Measurements from ENCODE around the gene GOLGA6L10.
"Not testable (repeated sequence)": the region's sequence is repeated elsewhere in the genome, so short reads cannot be mapped to it uniquely, and the experiment has no call there.

GOLGA6L10 gene

DNA sequence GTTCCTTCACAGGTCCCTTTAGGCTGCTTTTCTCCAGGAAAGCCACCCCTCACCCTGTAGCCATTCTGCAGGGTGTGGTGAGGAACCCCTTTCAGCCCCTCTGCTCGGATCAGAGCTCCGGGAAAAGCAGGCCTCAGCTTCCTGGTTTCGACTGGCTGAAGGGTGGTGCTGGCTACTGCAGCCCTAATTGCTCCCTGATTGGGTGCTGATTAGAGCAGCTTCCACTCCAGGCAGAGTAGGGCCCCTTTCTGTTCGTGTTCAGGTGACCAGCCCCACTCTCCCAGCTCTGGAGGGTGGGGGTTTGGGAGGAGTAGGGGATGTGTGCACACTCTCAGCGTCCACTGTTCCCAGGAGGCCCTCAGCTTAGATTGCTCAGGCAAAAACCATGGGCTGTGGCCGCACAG, 49.8 kb downstream of the GOLGA6L10 start:
- DNase-seq (ENCODE audit: low spot score) = not testable (repeated sequence)

DNA sequence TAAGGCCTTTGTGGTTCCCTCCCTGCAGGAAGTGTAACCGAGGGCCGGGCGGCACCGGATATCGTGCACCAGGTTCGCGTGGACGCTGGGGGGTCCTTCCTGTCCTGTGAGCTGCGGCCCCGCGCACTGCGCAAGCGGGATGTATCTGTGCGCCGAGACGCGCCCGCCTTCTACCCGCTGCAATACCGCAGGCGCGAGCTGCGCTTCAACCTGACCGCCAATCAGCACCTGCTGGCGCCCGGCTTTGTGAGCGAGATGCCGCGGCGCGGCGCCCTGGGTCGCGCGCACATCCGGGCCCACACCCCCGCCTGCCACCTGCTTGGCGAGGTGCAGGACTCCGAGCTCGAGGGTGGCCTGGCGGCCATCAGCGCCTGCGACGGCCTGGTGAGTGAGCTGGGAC, 50.8 kb downstream of the GOLGA6L10 start:
- DNase-seq (ENCODE audit: low spot score) = no peak

DNA sequence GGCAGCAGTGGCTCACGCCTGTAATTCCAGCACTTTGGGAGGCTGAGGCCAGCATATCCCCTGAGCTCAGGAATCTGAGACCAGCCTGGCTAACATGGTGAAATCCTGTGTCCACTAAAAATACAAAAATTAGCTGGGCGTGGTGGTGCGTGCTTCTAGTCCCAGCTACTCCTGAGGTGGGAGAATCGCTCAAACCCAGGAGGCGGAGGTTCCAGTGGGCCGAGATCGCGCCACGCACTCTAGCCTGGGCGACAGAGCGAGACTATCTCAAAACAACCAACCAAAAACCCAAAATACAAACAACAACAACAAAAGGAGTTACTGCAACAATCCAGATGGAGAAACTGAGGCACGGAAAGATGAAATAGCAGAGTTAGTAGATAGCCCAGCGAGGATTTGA, 51.2 kb downstream of the GOLGA6L10 start:
- DNase-seq (ENCODE audit: low spot score) = no peak

DNA sequence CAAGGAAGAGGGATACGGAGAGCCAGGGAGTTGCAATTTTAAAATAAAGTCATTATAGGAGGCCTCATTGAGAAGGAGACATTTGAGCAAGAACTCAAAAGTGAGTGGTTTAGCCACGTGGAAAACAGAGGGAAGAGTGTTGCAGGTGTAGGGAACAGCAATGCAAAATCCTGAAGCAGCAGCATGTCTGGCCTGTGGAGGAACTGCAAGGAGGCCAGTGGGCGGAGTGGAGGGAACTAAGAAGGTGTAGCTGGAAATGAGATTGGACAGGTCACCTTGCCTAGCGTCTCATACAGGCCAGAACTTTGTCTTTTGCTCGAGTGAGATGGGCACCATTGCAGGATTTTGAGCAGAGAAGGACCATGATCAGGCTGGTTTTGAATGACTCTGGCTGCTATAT, 51.7 kb downstream of the GOLGA6L10 start:
- no peak for DNase-seq (ENCODE audit: low spot score)

DNA sequence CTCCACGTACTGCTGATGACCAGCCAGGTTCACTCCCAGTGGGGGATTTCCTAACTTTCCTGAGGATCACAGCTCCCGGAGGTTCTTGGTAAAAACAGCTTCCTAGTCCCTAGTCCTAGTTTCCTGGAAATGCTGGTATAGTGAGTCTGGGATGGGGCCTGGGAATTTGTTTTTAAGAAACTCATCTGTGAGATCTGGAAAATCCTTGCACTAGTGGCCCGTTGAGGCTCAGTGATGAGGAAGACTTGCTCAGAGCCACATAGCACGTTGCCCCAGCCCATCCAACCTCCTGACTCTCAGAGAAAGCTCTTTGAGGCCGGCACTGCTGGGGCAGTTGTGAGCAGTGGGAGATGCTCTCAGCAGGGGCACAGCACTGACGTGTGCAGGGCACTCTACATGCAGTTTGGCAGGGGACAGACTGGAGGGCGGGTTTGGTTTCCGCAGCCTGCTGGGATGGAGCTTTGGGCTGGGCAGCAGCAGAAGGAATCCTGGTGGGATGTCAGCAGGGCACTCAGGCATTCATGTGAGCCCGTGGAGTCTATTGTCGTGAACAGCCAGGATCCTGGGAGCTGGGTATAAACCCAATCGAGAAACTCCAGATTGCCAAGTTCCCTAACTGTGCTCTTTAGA, 55.1 kb downstream of the GOLGA6L10 start:
- DNase-seq (ENCODE audit: low spot score) = no peak

DNA sequence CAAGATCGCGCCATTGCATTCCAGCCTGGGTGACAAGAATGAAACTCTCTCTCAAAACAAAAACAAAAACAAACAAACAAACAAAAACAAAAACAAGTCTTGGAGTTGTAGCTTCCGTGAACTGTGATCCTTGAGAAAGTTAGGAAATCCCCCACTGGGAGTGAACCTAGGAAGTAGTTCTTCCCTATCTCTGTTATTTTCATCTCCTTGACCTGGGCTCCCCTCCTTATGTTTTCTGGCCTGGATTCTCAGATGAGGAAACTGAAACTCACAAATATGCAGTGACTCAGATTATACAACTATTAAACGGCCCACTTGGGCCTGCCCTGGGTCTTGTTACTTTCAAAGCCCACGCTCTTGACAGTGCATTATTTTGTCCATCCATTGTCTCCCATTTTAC, 57.0 kb downstream of the GOLGA6L10 start:
- DNase-seq (ENCODE audit: low spot score) = no peak

Data from hepatic stellate cell (primary cell).